Kidney (tissue), 14 donors: Measurements from ENCODE around the gene ZNF784. TPM values are rescaled to one million over a fixed set of nuclear protein-coding genes. Genes with fewer than 3 reads are reported as not detected.

Source experiments
- DNase-seq, 5 donors: peaks; one replicate each; pipeline ENCODE4 v3.0.0-alpha.2; 2013 to 2020
- FAIRE-seq: peaks from 2 replicates; lab custom pipeline; 2012; peaks lifted over from hg19 to GRCh38; lab: Jason Lieb, UNC
- H3K27ac ChIP-seq, 2 donors: one replicate each; pipeline ENCODE4 v1.7.0; 2013; ENCODE audit warnings: low read depth in 2 of 2, low read length in 2 of 2, inconsistent platforms in 1 of 2
- H3K27me3 ChIP-seq: one replicate; pipeline ENCODE4 v1.7.1; 2013; ENCODE audit warnings: low read length, inconsistent platforms; ENCODE audit not compliant: control insufficient read depth, insufficient read depth
- H3K36me3 ChIP-seq, 3 donors: one replicate each; pipeline versions ENCODE4 v1.7.0 to v1.7.1; 2013; ENCODE audit warnings: low read length in 3 of 3, control low read depth in 1 of 3, inconsistent platforms in 1 of 3; ENCODE audit not compliant: insufficient read depth in 3 of 3, control insufficient read depth in 2 of 3
- H3K4me1 ChIP-seq, 3 donors: one replicate each; pipeline versions ENCODE4 v1.7.0 to v1.7.1; 2013; ENCODE audit warnings: low read length in 3 of 3, inconsistent platforms in 1 of 3, low read depth in 1 of 3; ENCODE audit not compliant: control insufficient read depth in 2 of 3, insufficient read depth in 2 of 3
- H3K4me3 ChIP-seq, 3 donors: one replicate each; pipeline versions ENCODE4 v1.7.0 to v1.8.1; 2013; ENCODE audit warnings: low read length in 3 of 3, control low read depth in 1 of 3, inconsistent platforms in 1 of 3
- H3K9ac ChIP-seq, 3 donors: one replicate each; pipeline versions ENCODE4 v1.7.0 to v1.7.1; 2013; ENCODE audit warnings: low read length in 3 of 3, control low read depth in 1 of 3, inconsistent platforms in 1 of 3
- H3K9me3 ChIP-seq, 3 donors: one replicate each; pipeline versions ENCODE4 v1.7.0 to v1.7.1; 2013; ENCODE audit warnings: low read length in 3 of 3, control low read depth in 1 of 3, inconsistent platforms in 1 of 3; ENCODE audit not compliant: control insufficient read depth in 2 of 3, insufficient read depth in 1 of 3
- intact Hi-C: fragments of 100-400 bp; cut with DNase I; formaldehyde crosslinking; loops from one replicate; pipeline ENCODE4 v1.11.1; 2022
- polyA plus RNA-seq: library from polyadenylated mRNA; stranded (reverse); fragments of 350-450 nt; fragmentation: Illumina TruSeq; extraction: RNeasy Lipid Tissue Mini Kit (QIAGEN cat#74804); gene quantifications from one replicate; pipeline ENCODE4 v1.2.3, GENCODE V29; 2014; ENCODE audit warnings: low read depth, low replicate concordance; ENCODE audit not compliant: insufficient read depth
- total RNA-seq: library from RNA; stranded (reverse); fragmentation: NEBNext Ultra II Directional; extraction: Animal tissue kit (Norgen Biotek cat#: 25700); gene quantifications from one replicate; pipeline ENCODE4 v1.2.1, GENCODE V29; 2021
- TF ChIP-seq, protein P1 (sequence below): IDR thresholded peaks from 3 replicates; pipeline ENCODE4 v1.5.1; 2012; ENCODE audit warnings: mild to moderate bottlenecking, moderate library complexity, borderline replicate concordance; ENCODE audit not compliant: insufficient read depth; ENCODE audit errors: extremely low read depth
- donor health status: control.
- donor health status: control.
- donor health status: control.
- donor health status: control.
- donor health status: control.
- donor health status: DM: yes; HTN: yes; CAD: no.
- donor health status: Normal renal cell carcinoma (clear cell type).

ZNF784 gene
- total and polyA plus RNA-seq, 2 donors from 2014 or later: 6.6 to 9.8 TPM

DNA sequence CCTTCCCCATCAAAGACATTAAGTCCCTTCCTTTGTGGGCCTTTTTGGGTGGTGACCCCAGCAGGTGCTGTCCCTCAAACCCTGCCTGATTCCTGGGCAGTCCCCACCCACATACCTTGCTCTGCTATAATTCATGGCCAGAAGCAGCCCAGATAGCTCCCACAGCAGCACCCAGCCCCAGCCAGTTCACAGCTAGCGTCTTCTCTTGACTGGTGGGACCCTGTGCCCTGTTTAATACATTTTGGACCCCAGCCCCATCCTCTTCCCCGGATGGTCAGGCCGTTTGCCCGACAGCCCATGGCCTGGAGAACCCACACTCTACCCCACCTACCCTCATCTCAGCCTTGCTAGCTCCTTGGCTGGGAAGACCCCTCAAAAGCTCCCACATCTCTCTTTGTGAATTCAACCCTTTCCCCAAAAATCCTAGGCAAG is 25.8 kb upstream of the ZNF784 start:
- FAIRE-seq (no peak), DNase-seq (peak in 1 of 5 donors; percentile 57)
- Histone ChIP-seq H3K27me3 (no peaks in the 10 kb centered on the region), H3K36me3 (no peaks in the 10 kb centered on the region), H3K9ac (no peak overlapping the region), H3K4me3 (no peak overlapping the region), H3K27ac (no peak overlapping the region), H3K9me3 (no peaks in the 10 kb centered on the region), H3K4me1 (peaks cover 0 to 18% (median 0%) of the 10 kb centered on the region in 3 donors)
- intact Hi-C loops: no loop called here
- TF ChIP-seq, protein P1, sequence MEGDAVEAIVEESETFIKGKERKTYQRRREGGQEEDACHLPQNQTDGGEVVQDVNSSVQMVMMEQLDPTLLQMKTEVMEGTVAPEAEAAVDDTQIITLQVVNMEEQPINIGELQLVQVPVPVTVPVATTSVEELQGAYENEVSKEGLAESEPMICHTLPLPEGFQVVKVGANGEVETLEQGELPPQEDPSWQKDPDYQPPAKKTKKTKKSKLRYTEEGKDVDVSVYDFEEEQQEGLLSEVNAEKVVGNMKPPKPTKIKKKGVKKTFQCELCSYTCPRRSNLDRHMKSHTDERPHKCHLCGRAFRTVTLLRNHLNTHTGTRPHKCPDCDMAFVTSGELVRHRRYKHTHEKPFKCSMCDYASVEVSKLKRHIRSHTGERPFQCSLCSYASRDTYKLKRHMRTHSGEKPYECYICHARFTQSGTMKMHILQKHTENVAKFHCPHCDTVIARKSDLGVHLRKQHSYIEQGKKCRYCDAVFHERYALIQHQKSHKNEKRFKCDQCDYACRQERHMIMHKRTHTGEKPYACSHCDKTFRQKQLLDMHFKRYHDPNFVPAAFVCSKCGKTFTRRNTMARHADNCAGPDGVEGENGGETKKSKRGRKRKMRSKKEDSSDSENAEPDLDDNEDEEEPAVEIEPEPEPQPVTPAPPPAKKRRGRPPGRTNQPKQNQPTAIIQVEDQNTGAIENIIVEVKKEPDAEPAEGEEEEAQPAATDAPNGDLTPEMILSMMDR: no peak

DNA sequence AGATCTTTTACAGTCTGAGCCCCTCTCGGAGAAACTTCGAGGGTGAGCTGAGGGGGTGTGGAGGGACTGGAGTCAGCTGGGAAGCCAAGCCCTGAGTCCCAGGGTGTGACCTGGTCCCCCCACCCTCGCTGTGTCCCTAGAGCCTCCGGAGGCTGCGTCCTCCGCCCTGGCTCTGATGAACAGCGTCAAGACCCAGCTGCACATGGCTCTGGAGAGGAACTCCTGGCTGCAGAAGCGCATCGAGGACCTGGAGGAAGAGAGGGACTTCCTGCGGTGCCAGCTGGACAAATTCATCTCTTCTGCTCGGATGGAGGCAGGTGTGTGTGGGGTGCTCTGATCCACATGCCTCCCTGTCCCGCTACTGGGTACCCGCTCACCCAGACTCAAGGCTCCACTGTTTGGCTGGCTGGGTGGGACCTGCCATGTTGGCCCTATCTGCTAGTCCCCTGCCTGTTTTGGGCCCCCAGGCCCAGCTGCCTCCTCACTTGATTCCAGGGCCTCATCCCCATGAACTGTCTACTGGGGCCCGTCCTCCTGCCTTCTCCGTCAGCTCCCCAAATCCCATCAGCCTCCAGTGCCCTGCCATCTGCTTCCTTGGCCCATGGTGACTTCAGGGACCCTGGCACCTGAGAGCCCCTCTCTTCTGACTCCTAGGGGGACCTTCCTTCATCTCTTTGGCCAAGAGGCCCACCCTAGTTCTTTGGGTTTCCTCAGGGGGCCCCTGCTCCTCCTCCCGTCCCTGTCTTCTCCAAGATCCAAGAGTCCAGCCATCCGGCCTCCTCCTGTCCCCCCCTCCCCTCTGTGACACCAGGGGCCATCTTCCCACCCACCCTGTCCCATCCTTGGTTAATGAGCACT is 25.1 kb upstream of the ZNF784 start:
- Histone ChIP-seq H3K27me3 (no peaks in the 10 kb centered on the region), H3K4me1 (peaks cover 0 to 21% (median 0%) of the 10 kb centered on the region in 3 donors), H3K27ac (peak overlapping the region; percentile 20 to 23), H3K4me3 (peak overlapping the region in 2 of 3 donors; percentile 58 to 84), H3K9ac (peak overlapping the region in 1 of 3 donors; percentile 72), H3K36me3 (no peaks in the 10 kb centered on the region), H3K9me3 (no peaks in the 10 kb centered on the region)
- DNase-seq (peak in 1 of 5 donors; percentile 69), FAIRE-seq (no peak)
- TF ChIP-seq, protein P1: no peak
- intact Hi-C loops: no loop called here

DNA sequence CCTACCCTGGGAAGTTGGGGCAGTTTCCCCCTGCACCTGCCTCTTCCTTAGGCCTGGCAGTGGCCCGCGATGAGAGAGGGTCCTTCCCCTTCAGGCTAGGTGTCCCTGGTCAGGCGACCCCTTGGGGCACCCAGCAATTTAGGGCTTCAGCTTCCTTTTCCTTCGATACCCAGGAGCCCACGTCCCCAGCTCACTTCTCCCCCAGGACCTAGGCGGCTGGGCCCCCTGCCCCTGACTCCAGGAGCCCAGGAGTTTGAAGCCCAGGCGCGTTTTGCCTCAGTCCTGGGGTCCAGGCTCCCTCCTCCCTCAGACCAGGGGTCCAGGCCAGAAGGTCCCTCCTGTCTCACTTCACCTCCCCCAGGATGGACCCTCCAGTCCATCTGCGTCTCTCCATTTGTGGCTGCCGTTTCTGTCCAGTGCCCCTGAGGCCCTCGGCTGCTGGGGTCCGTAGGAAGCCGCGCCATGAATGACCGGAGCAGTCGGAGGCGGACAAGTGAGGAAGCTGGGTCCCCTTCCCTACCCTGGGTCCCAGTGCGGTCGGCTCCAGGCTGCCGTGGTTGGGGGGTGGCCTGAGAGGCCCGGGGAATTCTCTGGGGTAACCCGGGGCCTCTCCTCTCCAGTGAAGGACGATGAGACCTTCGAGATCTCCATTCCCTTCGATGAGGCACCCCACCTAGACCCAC is 24.4 kb upstream of the ZNF784 start:
- Histone ChIP-seq H3K27me3 (no peaks in the 10 kb centered on the region), H3K9me3 (no peaks in the 10 kb centered on the region), H3K4me3 (peak overlapping the region; percentile 53 to 84 (median 58)), H3K9ac (peak overlapping the region in 2 of 3 donors; percentile 26 to 72), H3K36me3 (no peaks in the 10 kb centered on the region), H3K4me1 (peaks cover 0 to 28% (median 0%) of the 10 kb centered on the region in 3 donors), H3K27ac (peak overlapping the region; percentile 20 to 23)
- DNase-seq (peak in 1 of 5 donors; percentile 80), FAIRE-seq (no peak)
- TF ChIP-seq, protein P1: no peak
- intact Hi-C loops: no loop called here
